ENCODE measurements around the gene DEXI. TPM values are rescaled to one million over a fixed set of nuclear protein-coding genes. Genes with fewer than 3 reads are reported as not detected.

Gene DEXI
- total RNA-seq, 2 donors from 2014 or later, result 36.0 to 39.8 TPM

DNA sequence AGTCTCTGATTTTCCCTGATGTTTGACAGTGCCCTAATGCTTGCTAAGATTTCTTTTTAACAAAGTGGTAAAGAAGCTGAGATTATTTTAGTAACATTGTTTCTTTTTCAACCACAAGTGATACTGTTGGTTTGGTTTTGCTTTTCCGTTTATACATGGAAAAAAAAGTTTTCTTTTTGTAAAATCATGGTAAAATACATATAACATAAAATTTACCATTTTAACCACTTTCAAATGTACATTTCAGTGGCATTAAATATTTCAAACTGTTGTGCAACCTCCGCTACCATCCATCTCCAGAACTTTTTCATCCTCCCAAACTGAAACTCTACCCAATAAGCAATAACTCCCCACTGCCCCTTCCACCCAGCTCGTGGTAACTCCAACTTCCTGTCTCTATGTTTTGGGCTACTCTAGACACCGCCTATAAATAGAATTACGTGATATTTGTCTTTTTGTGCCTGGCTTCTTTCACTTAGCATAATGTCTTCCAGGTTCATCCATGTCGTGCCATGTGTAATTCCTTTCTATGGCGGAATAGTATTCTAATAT, 60.7 kb downstream of the DEXI start:
- DNase-seq (ENCODE audit: low spot score), result peak; percentile 13
- intact Hi-C loops (cut with DNase I), result no loop called here

GRCh38 chr16:10880594-10881452, 61.4 kb downstream of the DEXI start:
- peak; percentile 57 for DNase-seq (ENCODE audit: low spot score)
- intact Hi-C loops (cut with DNase I), result no loop called here

GRCh38 chr16:10879681-10880589, 62.3 kb downstream of the DEXI start:
- intact Hi-C loops (cut with DNase I), result no loop called here
- peak; percentile 12 for DNase-seq (ENCODE audit: low spot score)

Other genes with a start within 250 kb of the DEXI start
- gene TEKT5, start 247.5 kb downstream of the DEXI start, total RNA-seq, result under 1 TPM in 1 of 2 donors, not detected in 1; 0.14 TPM
- gene NUBP1, start 198.6 kb downstream of the DEXI start, total RNA-seq, result 10 to 100 TPM; 27.1 to 29.8 TPM
- 1 to 10 TPM; 2.1 to 3.7 TPM for gene TVP23A, start 123.7 kb downstream of the DEXI start, total RNA-seq
- 10 to 100 TPM; 10.0 to 11.9 TPM for gene CIITA, start 65.3 kb downstream of the DEXI start, total RNA-seq
- 10 to 100 TPM; 19.4 to 20.1 TPM for gene CLEC16A, start 2.1 kb upstream of the DEXI start, total RNA-seq

Measured in posterior vena cava (tissue), 2 donors.